Heart left ventricle (tissue), 16 donors: Measurements from ENCODE around the gene GALNT10. TPM values are rescaled to one million over a fixed set of nuclear protein-coding genes. Genes with fewer than 3 reads are reported as not detected.

Source experiments
- ATAC-seq, 4 donors: fragments of 200-7000 bp; cut with Tn5 transposase; one replicate each; pipeline ENCODE4 v1.9.1; 2020 to 2022; ENCODE audit warnings: moderate library complexity in 4 of 4, mild to moderate bottlenecking in 3 of 4, moderate number of reproducible peaks in 1 of 4
- DNase-seq, 5 donors: peaks; one replicate each; pipeline ENCODE4 v3.0.0-alpha.2; 2020
- H3K27ac ChIP-seq, 12 donors: fragments of 200-600 bp; sonication (generic) in 4 of 12; one replicate each; pipeline versions ENCODE4 v1.5.0 to v1.8.0; 2016 to 2022; ENCODE audit warnings: mild to moderate bottlenecking in 2 of 12
- H3K27me3 ChIP-seq, 9 donors: fragments of 200-600 bp; sonication (generic) in 2 of 9; one replicate each; pipeline versions ENCODE4 v1.5.1 to v1.8.0; 2016 to 2022; ENCODE audit warnings: mild to moderate bottlenecking in 3 of 9
- H3K36me3 ChIP-seq, 9 donors: fragments of 200-600 bp; sonication (generic) in 2 of 9; one replicate each; pipeline versions ENCODE4 v1.5.0 to v1.8.0; 2018 to 2022; ENCODE audit warnings: mild to moderate bottlenecking in 2 of 9
- H3K4me1 ChIP-seq, 12 donors: fragments of 200-600 bp; sonication (generic) in 4 of 12; one replicate each; pipeline versions ENCODE4 v1.5.0 to v1.8.0; 2016 to 2022; ENCODE audit warnings: mild to moderate bottlenecking in 3 of 12
- H3K4me3 ChIP-seq, 12 donors: fragments of 200-600 bp; sonication (generic) in 4 of 12; one replicate each; pipeline versions ENCODE4 v1.5.0 to v1.8.0; 2017 to 2022; ENCODE audit warnings: mild to moderate bottlenecking in 9 of 12, moderate library complexity in 4 of 12
- H3K9me3 ChIP-seq, 12 donors: fragments of 200-600 bp; sonication (generic) in 4 of 12; one replicate each; pipeline versions ENCODE4 v1.5.0 to v1.8.0; 2016 to 2022; ENCODE audit warnings: mild to moderate bottlenecking in 1 of 12
- POLR2A ChIP-seq, 2 donors: fragments of 450-650 bp; IDR thresholded peaks; one replicate each; pipeline ENCODE4 v1.6.1; 2017; ENCODE audit warnings: antibody characterized with exemption in 2 of 2, mild to moderate bottlenecking in 2 of 2, moderate library complexity in 2 of 2
- WGBS, 4 donors: extraction: QIAGEN DNeasy Blood & Tissue Kit in 2 of 4; methylation state at CpG; one replicate each; pipeline versions ENCODE4 v1.1.5 to v1.1.7; 2013 to 2018; 5-methylcytosine and 5-hydroxymethylcytosine counted together
- intact Hi-C, 10 donors: fragments of 100-400 bp; cut with DNase I; formaldehyde crosslinking; loops; one replicate each; pipeline versions ENCODE4 v1.11.1 to v1.14.2; 2022
- polyA plus RNA-seq, 2 donors: library from polyadenylated mRNA; stranded (reverse); fragments of 200-250 nt; gene quantifications; one replicate each; pipeline ENCODE4 v1.2.3, GENCODE V29; 2013
- total RNA-seq, 9 donors: library from RNA; depleted of rRNA in 2 of 9; stranded (reverse); fragments of >200 nt in 2 of 9; fragmentation: NEBNext Ultra II Directional in 3 of 9; extraction: Animal tissue kit (Norgen Biotek cat#: 25700) in 3 of 9; gene quantifications; one replicate each; pipeline versions ENCODE4 v1.1.0 to v1.2.4, GENCODE V29; 2016 to 2023
- TF ChIP-seq, protein P1 (sequence below), 12 donors: fragments of 200-600 bp; sonication (generic) in 4 of 12; IDR thresholded peaks; one replicate each; pipeline versions ENCODE4 v1.5.0 to v1.8.0; 2018 to 2022; ENCODE audit warnings: antibody characterized with exemption in 12 of 12, mild to moderate bottlenecking in 5 of 12
- donor health status: ischemic (EF 13 %, LVEDD 7.1; RV severe dilation, severe dysfunction).
- donor health status: healthy with polysubstance abuse.
- donor health status: DM: no; HTN: yes; CAD: no.
- donor health status: DM: no; HTN: no; CAD: no.
- donor health status: ischemic (EF 25% LVEDD 6.9; RV normal size, moderate dysfunction).
- donor health status: ischemic (EF 25% LVEDD 5.7; RV mildly dilated, moderate dysfunction).
- donor health status: healthy.
- donor health status: DM: yes; HTN: yes; CAD: no.
- donor health status: ischemic (EF 35%, LVEDD 5.7; RV mildly dilated, moderate dysfunction).
- donor health status: nonischemic (EF 11% LVEDD 7.7; RV severe dilation, severe dysfunction).
- donor health status: DM: yes; HTN: yes; CAD: no.
- donor health status: PGD.
- donor health status: ischemic (EF 29% LVEDD 5.4; RV normal size, mild dysfunction).
- donor health status: nonischemic (EF 23%, LVEDD 6.1; RV moderate dilation, normal function).

The GALNT10 gene
- total and polyA plus RNA-seq, 11 donors, result 2.7 to 20.7 (median 14.4) TPM

DNA sequence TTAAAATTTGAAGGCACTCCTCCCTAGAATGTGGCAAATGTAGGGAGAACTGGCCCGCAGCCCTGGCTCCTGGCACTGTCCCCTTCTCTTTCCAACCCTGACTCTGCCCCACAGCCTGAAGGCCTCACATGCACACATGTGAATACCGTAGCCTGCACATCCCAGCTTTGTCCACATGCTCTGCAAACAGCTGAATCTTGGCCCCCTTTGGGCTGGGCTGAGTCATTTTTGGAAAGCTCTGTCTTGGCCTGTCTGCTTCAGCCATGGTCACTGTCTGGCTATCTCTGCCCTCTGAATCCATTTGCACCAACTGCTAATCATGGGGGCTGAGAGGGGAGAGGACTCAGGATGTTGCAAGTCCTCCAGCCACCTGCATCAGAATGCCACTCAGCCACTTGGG, 22.1 kb upstream of the GALNT10 start:
- ATAC-seq, result peak; percentile 29 to 77 (median 72)
- DNase-seq, result peak in 2 of 5 donors; percentile 24 to 36

DNA sequence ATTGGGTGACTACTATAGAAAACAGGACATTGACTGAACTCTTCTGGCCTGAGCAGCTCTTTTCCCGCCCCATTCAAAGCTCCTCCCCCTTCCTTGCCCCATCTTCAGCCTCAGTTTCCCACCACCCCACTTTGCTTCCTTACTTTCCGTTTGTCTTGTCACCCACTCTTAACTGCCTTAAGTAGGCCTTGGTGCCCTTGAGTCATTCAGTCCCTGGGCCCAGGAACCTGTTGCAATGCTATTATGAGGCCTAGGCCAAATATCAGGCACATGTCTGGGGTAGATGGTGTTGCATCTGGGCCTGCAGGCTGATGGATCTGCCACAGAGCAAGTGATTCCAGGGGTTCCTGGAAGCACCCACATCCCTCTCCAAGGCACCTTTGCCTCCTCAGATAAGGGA, 17.7 kb upstream of the GALNT10 start:
- no peak for DNase-seq
- H3K4me1 ChIP-seq, result peaks cover 0 to 12% (median 0%) of the 10 kb centered on the region in 12 donors
- no peak overlapping the region for H3K4me3 ChIP-seq
- H3K27ac ChIP-seq, result no peak overlapping the region
- ATAC-seq, result no peak
- no peaks in the 10 kb centered on the region for H3K9me3 ChIP-seq
- TF ChIP-seq POLR2A (IDR thresholded peaks at IDR 0.05), result no peak
- TF ChIP-seq, protein P1, sequence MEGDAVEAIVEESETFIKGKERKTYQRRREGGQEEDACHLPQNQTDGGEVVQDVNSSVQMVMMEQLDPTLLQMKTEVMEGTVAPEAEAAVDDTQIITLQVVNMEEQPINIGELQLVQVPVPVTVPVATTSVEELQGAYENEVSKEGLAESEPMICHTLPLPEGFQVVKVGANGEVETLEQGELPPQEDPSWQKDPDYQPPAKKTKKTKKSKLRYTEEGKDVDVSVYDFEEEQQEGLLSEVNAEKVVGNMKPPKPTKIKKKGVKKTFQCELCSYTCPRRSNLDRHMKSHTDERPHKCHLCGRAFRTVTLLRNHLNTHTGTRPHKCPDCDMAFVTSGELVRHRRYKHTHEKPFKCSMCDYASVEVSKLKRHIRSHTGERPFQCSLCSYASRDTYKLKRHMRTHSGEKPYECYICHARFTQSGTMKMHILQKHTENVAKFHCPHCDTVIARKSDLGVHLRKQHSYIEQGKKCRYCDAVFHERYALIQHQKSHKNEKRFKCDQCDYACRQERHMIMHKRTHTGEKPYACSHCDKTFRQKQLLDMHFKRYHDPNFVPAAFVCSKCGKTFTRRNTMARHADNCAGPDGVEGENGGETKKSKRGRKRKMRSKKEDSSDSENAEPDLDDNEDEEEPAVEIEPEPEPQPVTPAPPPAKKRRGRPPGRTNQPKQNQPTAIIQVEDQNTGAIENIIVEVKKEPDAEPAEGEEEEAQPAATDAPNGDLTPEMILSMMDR (IDR thresholded peaks at IDR 0.05), result no peak
- 93 to 98% (median 96%) methylated on average over 2 of the region's 2 CpGs for WGBS, 4 donors
- no peaks in the 10 kb centered on the region for H3K36me3 ChIP-seq
- intact Hi-C loops, result no loop called here
- no peaks in the 10 kb centered on the region for H3K27me3 ChIP-seq

More for the DNA sequence above, 22.1 kb upstream of the GALNT10 start:
- no peaks in the 10 kb centered on the region for H3K36me3 ChIP-seq
- 63 to 85% (median 80%) methylated on average over 2 of the region's 2 CpGs for WGBS, 4 donors
- intact Hi-C loops, result no loop called here
- H3K4me3 ChIP-seq, result no peak overlapping the region
- H3K4me1 ChIP-seq, result peaks cover 0 to 6% (median 0%) of the 10 kb centered on the region in 12 donors
- H3K27ac ChIP-seq, result no peak overlapping the region
- H3K27me3 ChIP-seq, result no peaks in the 10 kb centered on the region
- H3K9me3 ChIP-seq, result no peaks in the 10 kb centered on the region
- no peak for TF ChIP-seq POLR2A (IDR thresholded peaks at IDR 0.05)
- TF ChIP-seq, protein P1 (IDR thresholded peaks at IDR 0.05), result no peak

DNA sequence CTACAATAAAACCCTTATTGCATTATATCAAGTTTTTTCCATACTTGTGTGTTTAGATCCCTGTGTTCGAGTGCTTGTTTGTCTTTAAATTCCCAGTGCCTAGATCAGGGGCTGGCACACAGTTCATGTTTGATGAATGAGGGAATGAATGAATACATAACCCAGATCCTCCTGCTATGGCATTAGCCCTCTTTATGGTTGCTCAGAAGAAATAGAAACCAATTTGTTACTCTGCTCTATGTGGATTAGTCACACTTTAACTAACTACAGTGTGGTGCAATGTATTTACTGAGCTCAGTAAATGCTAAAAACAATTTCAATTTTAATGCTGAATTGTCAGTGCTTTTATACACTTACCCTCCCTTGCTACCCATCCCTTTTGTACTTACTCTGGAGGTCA, 16.4 kb upstream of the GALNT10 start:
- H3K9me3 ChIP-seq, result no peaks in the 10 kb centered on the region
- DNase-seq, result no peak
- no peaks in the 10 kb centered on the region for H3K27me3 ChIP-seq
- no peak overlapping the region for H3K4me3 ChIP-seq
- no peak for ATAC-seq
- WGBS, 4 donors, result 89 to 97% (median 92%) methylated on average over 1 of the region's 1 CpG
- H3K4me1 ChIP-seq, result peaks cover 0 to 12% (median 0%) of the 10 kb centered on the region in 12 donors
- H3K36me3 ChIP-seq, result no peaks in the 10 kb centered on the region
- intact Hi-C loops, result no loop called here
- H3K27ac ChIP-seq, result no peak overlapping the region
- TF ChIP-seq POLR2A (IDR thresholded peaks at IDR 0.05), result no peak
- TF ChIP-seq, protein P1 (IDR thresholded peaks at IDR 0.05), result no peak

DNA sequence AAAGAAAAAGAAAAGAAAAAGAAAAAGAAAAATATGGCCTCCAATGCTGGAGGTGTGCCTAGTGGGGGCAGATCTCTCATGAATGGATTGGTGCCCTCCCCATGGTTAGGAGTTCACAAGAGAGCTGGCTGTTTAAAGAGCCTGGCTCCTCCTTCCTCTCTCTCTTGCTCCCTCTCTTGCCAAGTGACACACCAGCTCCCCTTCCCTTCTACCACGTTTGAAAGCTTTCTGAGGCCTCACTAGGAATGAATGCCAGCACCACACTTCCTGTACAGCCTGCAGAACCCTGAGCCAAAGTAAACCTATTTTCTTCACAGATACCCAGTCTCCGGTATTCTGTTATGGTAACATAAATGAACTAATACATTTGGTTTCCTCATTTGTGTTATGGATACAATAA, 14.4 kb upstream of the GALNT10 start:
- Histone ChIP-seq H3K4me3 (no peak overlapping the region), H3K9me3 (no peaks in the 10 kb centered on the region), H3K27me3 (no peaks in the 10 kb centered on the region), H3K36me3 (no peaks in the 10 kb centered on the region), H3K27ac (no peak overlapping the region), H3K4me1 (peaks cover 0 to 12% (median 0%) of the 10 kb centered on the region in 12 donors)
- TF ChIP-seq POLR2A (IDR thresholded peaks at IDR 0.05), result no peak
- TF ChIP-seq, protein P1 (IDR thresholded peaks at IDR 0.05), result no peak
- WGBS, 4 donors, result 22 to 33% (median 26%) methylated on average over 2 of the region's 2 CpGs
- ATAC-seq (peak in 3 of 4 donors; percentile 34 to 77 (median 74)), DNase-seq (no peak)
- intact Hi-C loops, result loop anchor here in 3 of 10 donors (2.0 to 5.0 kb wide), 3 partner anchors 103 to 226 kb away; no protein-coding TSS in a partner anchor
